Measurements from ENCODE around the gene AKT1.
A peak's percentile ranks its signal among the peaks of the same experiment; 100 is the strongest.

Gene AKT1

GRCh38 chr14:104772707-104773504 lies 22.6 kb downstream of the AKT1 start:
- no peak overlapping the region for H3K4me3 ChIP-seq (ENCODE audit: low read depth, low read length)
- DNase-seq (ENCODE audit: low read depth), result no peak
- TF ChIP-seq, protein P1, sequence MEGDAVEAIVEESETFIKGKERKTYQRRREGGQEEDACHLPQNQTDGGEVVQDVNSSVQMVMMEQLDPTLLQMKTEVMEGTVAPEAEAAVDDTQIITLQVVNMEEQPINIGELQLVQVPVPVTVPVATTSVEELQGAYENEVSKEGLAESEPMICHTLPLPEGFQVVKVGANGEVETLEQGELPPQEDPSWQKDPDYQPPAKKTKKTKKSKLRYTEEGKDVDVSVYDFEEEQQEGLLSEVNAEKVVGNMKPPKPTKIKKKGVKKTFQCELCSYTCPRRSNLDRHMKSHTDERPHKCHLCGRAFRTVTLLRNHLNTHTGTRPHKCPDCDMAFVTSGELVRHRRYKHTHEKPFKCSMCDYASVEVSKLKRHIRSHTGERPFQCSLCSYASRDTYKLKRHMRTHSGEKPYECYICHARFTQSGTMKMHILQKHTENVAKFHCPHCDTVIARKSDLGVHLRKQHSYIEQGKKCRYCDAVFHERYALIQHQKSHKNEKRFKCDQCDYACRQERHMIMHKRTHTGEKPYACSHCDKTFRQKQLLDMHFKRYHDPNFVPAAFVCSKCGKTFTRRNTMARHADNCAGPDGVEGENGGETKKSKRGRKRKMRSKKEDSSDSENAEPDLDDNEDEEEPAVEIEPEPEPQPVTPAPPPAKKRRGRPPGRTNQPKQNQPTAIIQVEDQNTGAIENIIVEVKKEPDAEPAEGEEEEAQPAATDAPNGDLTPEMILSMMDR (IDR thresholded peaks at IDR 0.05; ENCODE audit: control insufficient read depth, extremely low read depth, insufficient read depth), result no peak

- TF ChIP-seq, protein P1 (IDR thresholded peaks at IDR 0.05; ENCODE audit: control insufficient read depth, extremely low read depth, insufficient read depth), result no peak
- H3K4me3 ChIP-seq (ENCODE audit: low read depth, low read length), result no peak overlapping the region
- DNase-seq (ENCODE audit: low read depth), result no peak
Measured at GRCh38 chr14:104771918-104772706, 23.4 kb downstream of the AKT1 start.

DNA sequence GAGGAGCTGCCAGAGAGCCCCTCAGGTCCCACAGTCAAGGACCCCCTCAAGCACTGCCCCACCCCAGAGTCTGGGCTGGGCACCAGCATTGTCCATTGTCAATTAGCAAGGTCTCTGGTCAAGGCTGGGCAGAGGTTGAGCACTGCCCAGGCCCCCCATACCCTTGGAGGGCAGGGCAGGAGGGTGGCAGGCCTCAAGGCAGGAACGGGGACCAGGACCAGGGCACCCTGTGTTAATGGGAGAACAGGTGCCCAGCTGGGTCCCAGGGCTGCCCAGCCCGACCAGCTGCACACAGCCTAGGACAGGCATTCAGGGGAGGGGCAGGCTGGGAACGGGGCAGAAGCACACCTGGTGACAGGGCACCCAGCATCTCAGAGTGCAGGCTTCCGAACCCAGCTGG lies 24.2 kb downstream of the AKT1 start:
- H3K4me3 ChIP-seq (ENCODE audit: low read depth, low read length), result no peak overlapping the region
- TF ChIP-seq, protein P1 (IDR thresholded peaks at IDR 0.05; ENCODE audit: control insufficient read depth, extremely low read depth, insufficient read depth), result no peak
- DNase-seq (ENCODE audit: low read depth), result no peak

GRCh38 chr14:104770851-104771272 lies 24.7 kb downstream of the AKT1 start:
- no peak overlapping the region for H3K4me3 ChIP-seq (ENCODE audit: low read depth, low read length)
- TF ChIP-seq, protein P1 (IDR thresholded peaks at IDR 0.05; ENCODE audit: control insufficient read depth, extremely low read depth, insufficient read depth), result 0 out of 2 replicates have a peak, but pooled peaks have one; percentile 11
- DNase-seq (ENCODE audit: low read depth), result no peak

DNA sequence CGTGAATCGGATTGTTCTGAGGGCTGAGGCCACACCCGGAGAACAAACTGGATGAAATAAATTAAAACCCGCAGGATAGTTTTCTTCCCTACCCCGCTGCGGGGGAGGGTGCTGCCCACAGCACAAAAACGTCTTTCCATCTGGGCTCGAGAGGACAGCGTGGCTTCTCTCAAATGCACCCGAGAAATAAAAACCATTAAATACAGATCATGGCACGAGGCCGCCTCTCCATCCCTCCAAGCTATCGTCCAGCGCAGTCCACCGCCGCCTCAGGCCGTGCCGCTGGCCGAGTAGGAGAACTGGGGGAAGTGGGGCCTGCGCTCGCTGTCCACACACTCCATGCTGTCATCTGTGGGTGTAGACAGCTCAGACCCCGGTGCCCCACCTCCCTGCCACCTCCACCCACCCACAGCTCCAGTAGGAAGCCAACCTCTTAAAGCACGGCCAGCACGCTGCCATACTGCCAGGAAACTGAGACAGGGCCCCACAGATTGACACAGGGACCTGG lies 25.4 kb downstream of the AKT1 start:
- DNase-seq (ENCODE audit: low read depth), result no peak
- H3K4me3 ChIP-seq (ENCODE audit: low read depth, low read length), result no peak overlapping the region
- TF ChIP-seq, protein P1 (IDR thresholded peaks at IDR 0.05; ENCODE audit: control insufficient read depth, extremely low read depth, insufficient read depth), result no peak

DNA sequence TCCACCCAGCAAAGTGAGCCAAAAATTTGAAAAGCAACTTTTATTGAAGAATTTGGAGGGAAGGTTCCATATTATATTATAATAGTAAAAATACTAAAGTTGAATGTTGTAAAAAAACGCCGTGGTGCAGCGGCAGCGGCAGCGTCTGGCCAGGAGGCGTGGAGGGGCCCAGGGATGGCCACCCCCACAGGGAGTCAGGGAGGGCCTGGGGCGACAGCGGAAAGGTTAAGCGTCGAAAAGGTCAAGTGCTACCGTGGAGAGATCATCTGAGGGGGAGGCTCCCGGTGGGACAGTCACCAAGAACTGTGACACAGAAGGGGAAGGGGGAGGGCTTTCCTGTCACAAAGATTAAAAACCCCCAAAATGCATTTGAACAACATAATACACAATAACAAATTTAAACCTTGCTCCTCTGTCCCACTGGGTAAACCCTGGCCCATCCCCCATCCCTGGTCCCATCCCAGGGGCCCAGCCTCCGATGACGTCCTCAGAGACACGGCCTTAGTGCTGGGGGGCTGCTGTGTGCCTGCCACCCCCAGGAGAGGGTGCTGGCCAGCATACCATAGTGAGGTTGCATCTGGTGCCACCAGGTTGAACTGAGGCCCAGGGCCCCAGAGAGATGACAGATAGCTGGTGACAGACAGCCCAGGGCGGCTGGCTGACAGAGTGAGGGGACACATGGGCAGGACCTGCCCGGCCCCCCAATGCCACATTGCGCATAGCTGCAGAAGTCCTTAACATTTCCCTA lies 26.1 kb downstream of the AKT1 start:
- TF ChIP-seq, protein P1 (IDR thresholded peaks at IDR 0.05; ENCODE audit: control insufficient read depth, extremely low read depth, insufficient read depth), result no peak
- DNase-seq (ENCODE audit: low read depth), result no peak
- H3K4me3 ChIP-seq (ENCODE audit: low read depth, low read length), result no peak overlapping the region
